WTC11 (cell line): ENCODE results near the gene FAM171A1. TPM values are rescaled to one million over a fixed set of nuclear protein-coding genes. Genes with fewer than 3 reads are reported as not detected.
A peak's percentile ranks its signal among the peaks of the same experiment; 100 is the strongest.

Source experiments
- ATAC-seq: fragments of 200-7000 bp; cut with Tn5 transposase; 2 replicates; pipeline ENCODE4 v1.10.0; 2021; ENCODE audit warnings: mild to moderate bottlenecking, moderate library complexity
- CTCF ChIA-PET: fragments of 300-600 bp; sonication (Branson Sonifier 250); formaldehyde crosslinking; loops from one replicate; lab custom pipeline; 2021; ENCODE audit warnings: antibody characterized with exemption; lab: Charles Lee
- POLR2A ChIA-PET: fragments of 350-600 bp; sonication (Branson Sonifier 250); formaldehyde crosslinking; loops from one replicate; lab custom pipeline; 2021; ENCODE audit warnings: antibody characterized with exemption; lab: Charles Lee
- DNase-seq: peaks from one replicate; pipeline ENCODE4 v3.0.0; 2021; ENCODE audit warnings: low spot score
- H3K27ac Mint-ChIP-seq: 2 replicates; pipeline ENCODE4 v1.8.0; 2021; ENCODE audit warnings: mixed read lengths
- H3K27me3 Mint-ChIP-seq: 2 replicates; pipeline ENCODE4 v1.8.0; 2021; ENCODE audit warnings: low read depth, mild to moderate bottlenecking, moderate library complexity, mixed read lengths
- H3K36me3 Mint-ChIP-seq: 2 replicates; pipeline ENCODE4 v1.8.0; 2021; ENCODE audit warnings: mixed read lengths
- H3K4me1 Mint-ChIP-seq: 2 replicates; pipeline ENCODE4 v1.8.0; 2022; ENCODE audit warnings: mixed read lengths
- H3K4me3 Mint-ChIP-seq: 2 replicates; pipeline ENCODE4 v1.8.0; 2021; ENCODE audit warnings: mild to moderate bottlenecking, moderate library complexity, mixed read lengths
- H3K9me3 Mint-ChIP-seq: 2 replicates; pipeline ENCODE4 v1.8.0; 2021; ENCODE audit warnings: mixed read lengths
- ATF3 ChIP-seq: sonication (generic); formaldehyde crosslinking; conservative IDR thresholded peaks from 2 replicates; pipeline ENCODE4 v1.8.1; 2022; ENCODE audit warnings: mild to moderate bottlenecking, missing genetic modification reagents
- CREB1 ChIP-seq: sonication (generic); formaldehyde crosslinking; IDR thresholded peaks from 2 replicates; pipeline ENCODE4 v1.8.0; 2023; ENCODE audit warnings: mild to moderate bottlenecking, missing genetic modification reagents
- CREM ChIP-seq: sonication (generic); formaldehyde crosslinking; IDR thresholded peaks from 2 replicates; pipeline ENCODE4 v1.8.1; 2022; ENCODE audit warnings: mild to moderate bottlenecking, missing genetic modification reagents, moderate library complexity
- FOXJ3 ChIP-seq: sonication (generic); formaldehyde crosslinking; IDR thresholded peaks from 2 replicates; pipeline ENCODE4 v1.9.0; 2021; ENCODE audit warnings: missing genetic modification reagents, mild to moderate bottlenecking, borderline replicate concordance
- FOXK1 ChIP-seq: sonication (generic); formaldehyde crosslinking; IDR thresholded peaks from 2 replicates; pipeline ENCODE4 v1.8.0; 2022; ENCODE audit warnings: mild to moderate bottlenecking, moderate library complexity, missing genetic modification reagents
- FOXP1 ChIP-seq: sonication (generic); formaldehyde crosslinking; IDR thresholded peaks from 2 replicates; pipeline ENCODE4 v1.8.0; 2022; ENCODE audit warnings: missing genetic modification reagents, mild to moderate bottlenecking, moderate library complexity, borderline replicate concordance
- OVOL2 ChIP-seq: fragments of 250-450 bp; sonication (Bioruptor Pico); IDR thresholded peaks from 2 replicates; pipeline ENCODE4 v1.9.0; 2021; ENCODE audit warnings: mild to moderate bottlenecking, borderline replicate concordance
- TEAD4 ChIP-seq: sonication (generic); formaldehyde crosslinking; IDR thresholded peaks from 2 replicates; pipeline ENCODE4 v1.8.0; 2022; ENCODE audit warnings: mild to moderate bottlenecking, missing genetic modification reagents
- USF1 ChIP-seq: sonication (generic); formaldehyde crosslinking; IDR thresholded peaks from 2 replicates; pipeline ENCODE4 v1.8.0; 2022; ENCODE audit warnings: mild to moderate bottlenecking, missing genetic modification reagents
- ZBTB43 ChIP-seq: sonication (generic); formaldehyde crosslinking; IDR thresholded peaks from 2 replicates; pipeline ENCODE4 v1.8.1; 2023; ENCODE audit warnings: mild to moderate bottlenecking, missing genetic modification reagents
- ZNF263 ChIP-seq: sonication (generic); formaldehyde crosslinking; IDR thresholded peaks from 2 replicates; pipeline ENCODE4 v1.8.1; 2022; ENCODE audit warnings: low read depth, mild to moderate bottlenecking, moderate library complexity, missing genetic modification reagents
- ZNF416 ChIP-seq: fragments of 250-450 bp; sonication (Bioruptor Pico); IDR thresholded peaks from 2 replicates; pipeline ENCODE4 v1.9.0; 2021; ENCODE audit warnings: mild to moderate bottlenecking, inconsistent platforms
- ZNF532 ChIP-seq: fragments of 250-450 bp; sonication (Bioruptor Pico); IDR thresholded peaks from 2 replicates; pipeline ENCODE4 v1.9.0; 2021; ENCODE audit warnings: mild to moderate bottlenecking, borderline replicate concordance
- total RNA-seq: library from RNA; stranded (reverse); gene quantifications from 3 replicates; pipeline ENCODE4 v1.2.3, GENCODE V29; 2021
- TF ChIP-seq, protein P1 (sequence below): sonication (generic); formaldehyde crosslinking; IDR thresholded peaks from 2 replicates; pipeline ENCODE4 v1.8.1; 2023; ENCODE audit warnings: mild to moderate bottlenecking, missing genetic modification reagents, moderate library complexity
- TF ChIP-seq, protein P2 (sequence below): sonication (generic); formaldehyde crosslinking; IDR thresholded peaks from 2 replicates; pipeline ENCODE4 v1.8.1; 2022; ENCODE audit warnings: mild to moderate bottlenecking, moderate library complexity, missing genetic modification reagents
- TF ChIP-seq, protein P3 (sequence below): sonication (generic); formaldehyde crosslinking; IDR thresholded peaks from 2 replicates; pipeline ENCODE4 v1.8.1; 2022; ENCODE audit warnings: low read depth, mild to moderate bottlenecking, moderate library complexity, missing genetic modification reagents, borderline replicate concordance
- TF ChIP-seq, protein P4 (sequence below): sonication (generic); formaldehyde crosslinking; IDR thresholded peaks from 2 replicates; pipeline ENCODE4 v1.8.1; 2023; ENCODE audit warnings: mild to moderate bottlenecking, missing genetic modification reagents, borderline replicate concordance

Gene FAM171A1
- total RNA-seq, 1 experiment from 2014 or later: 33.9 TPM

DNA sequence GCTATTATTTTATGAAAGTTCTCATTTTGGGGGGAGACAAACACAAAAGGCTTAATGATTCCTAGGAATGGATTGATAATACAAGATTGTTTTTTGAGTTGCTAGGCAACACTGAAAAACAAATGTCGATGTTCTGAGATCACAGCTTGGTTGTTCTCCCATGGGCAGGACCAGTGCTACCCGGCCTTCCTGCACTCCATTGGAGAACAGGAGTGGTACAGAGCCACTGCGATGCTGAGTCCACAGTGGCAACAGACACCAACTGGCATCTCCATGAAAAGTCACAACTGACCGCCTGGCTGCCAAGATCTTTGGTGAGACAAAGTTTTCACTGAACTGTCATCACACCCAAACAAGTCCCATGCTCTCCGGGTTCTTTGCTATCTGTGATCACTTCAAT lies 133.7 kb downstream of the FAM171A1 start:
- Mint-ChIP-seq H3K36me3 (no peaks in the 10 kb centered on the region), H3K4me3 (no peak overlapping the region), H3K27me3 (peaks cover 2% of the 10 kb centered on the region; the same call in 1 of the 2 replicates), H3K27ac (no peak overlapping the region), H3K4me1 (no peaks in the 10 kb centered on the region), H3K9me3 (no peaks in the 10 kb centered on the region)
- DNase-seq (no peak), ATAC-seq (peak; percentile 55)
- POLR2A ChIA-PET: no interaction called here
- no peak for TF ChIP-seq ZBTB43
- TF ChIP-seq USF1: no peak
- TF ChIP-seq, protein P1, sequence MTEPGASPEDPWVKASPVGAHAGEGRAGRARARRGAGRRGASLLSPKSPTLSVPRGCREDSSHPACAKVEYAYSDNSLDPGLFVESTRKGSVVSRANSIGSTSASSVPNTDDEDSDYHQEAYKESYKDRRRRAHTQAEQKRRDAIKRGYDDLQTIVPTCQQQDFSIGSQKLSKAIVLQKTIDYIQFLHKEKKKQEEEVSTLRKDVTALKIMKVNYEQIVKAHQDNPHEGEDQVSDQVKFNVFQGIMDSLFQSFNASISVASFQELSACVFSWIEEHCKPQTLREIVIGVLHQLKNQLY (CRISPR knock-in tag): no peak
- TF ChIP-seq TEAD4: no peak
- TF ChIP-seq OVOL2 (CRISPR knock-in tag): no peak
- TF ChIP-seq ATF3: no peak
- TF ChIP-seq ZNF416: no peak
- TF ChIP-seq, protein P2, sequence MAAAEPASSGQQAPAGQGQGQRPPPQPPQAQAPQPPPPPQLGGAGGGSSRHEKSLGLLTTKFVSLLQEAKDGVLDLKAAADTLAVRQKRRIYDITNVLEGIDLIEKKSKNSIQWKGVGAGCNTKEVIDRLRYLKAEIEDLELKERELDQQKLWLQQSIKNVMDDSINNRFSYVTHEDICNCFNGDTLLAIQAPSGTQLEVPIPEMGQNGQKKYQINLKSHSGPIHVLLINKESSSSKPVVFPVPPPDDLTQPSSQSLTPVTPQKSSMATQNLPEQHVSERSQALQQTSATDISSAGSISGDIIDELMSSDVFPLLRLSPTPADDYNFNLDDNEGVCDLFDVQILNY (CRISPR knock-in tag): no peak
- TF ChIP-seq, protein P3, sequence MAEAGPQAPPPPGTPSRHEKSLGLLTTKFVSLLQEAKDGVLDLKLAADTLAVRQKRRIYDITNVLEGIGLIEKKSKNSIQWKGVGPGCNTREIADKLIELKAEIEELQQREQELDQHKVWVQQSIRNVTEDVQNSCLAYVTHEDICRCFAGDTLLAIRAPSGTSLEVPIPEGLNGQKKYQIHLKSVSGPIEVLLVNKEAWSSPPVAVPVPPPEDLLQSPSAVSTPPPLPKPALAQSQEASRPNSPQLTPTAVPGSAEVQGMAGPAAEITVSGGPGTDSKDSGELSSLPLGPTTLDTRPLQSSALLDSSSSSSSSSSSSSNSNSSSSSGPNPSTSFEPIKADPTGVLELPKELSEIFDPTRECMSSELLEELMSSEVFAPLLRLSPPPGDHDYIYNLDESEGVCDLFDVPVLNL (CRISPR knock-in tag): no peak
- TF ChIP-seq CREM: no peak
- TF ChIP-seq ZNF532 (CRISPR knock-in tag): no peak
- TF ChIP-seq FOXK1 (CRISPR knock-in tag): no peak
- no peak for TF ChIP-seq CREB1 (CRISPR knock-in tag)
- CTCF ChIA-PET: no interaction called here

DNA sequence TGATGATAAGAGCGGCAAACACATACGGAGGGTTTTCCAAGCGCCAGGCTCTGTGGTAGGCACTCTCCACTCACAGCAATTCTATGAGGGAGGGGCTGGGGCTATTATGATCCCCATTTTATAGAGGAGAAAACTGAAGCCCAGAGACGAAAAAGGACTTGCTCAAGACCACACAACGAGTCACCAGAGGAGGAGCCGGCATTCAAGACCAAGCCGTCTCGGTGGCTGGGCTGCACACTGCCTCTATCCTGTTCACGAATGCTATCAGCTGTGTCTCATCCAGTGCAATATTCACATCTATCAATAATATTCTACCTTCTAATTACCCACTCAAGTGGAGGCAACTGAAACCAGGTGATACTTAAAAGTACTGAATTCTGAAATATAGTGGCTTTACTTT lies 134.7 kb downstream of the FAM171A1 start:
- Mint-ChIP-seq H3K36me3 (no peaks in the 10 kb centered on the region), H3K4me3 (no peak overlapping the region), H3K27me3 (peaks cover 2% of the 10 kb centered on the region; the same call in 1 of the 2 replicates), H3K4me1 (no peaks in the 10 kb centered on the region), H3K9me3 (no peaks in the 10 kb centered on the region), H3K27ac (no peak overlapping the region)
- DNase-seq (no peak), ATAC-seq (no peak)
- ChIA-PET POLR2A (no interaction called here), CTCF (no interaction called here)
- TF ChIP-seq FOXP1 (CRISPR knock-in tag): no peak
- no peak for TF ChIP-seq ZNF263 (CRISPR knock-in tag)
- TF ChIP-seq ZNF532 (CRISPR knock-in tag): no peak
- TF ChIP-seq FOXJ3 (CRISPR knock-in tag): no peak
- TF ChIP-seq, protein P4, sequence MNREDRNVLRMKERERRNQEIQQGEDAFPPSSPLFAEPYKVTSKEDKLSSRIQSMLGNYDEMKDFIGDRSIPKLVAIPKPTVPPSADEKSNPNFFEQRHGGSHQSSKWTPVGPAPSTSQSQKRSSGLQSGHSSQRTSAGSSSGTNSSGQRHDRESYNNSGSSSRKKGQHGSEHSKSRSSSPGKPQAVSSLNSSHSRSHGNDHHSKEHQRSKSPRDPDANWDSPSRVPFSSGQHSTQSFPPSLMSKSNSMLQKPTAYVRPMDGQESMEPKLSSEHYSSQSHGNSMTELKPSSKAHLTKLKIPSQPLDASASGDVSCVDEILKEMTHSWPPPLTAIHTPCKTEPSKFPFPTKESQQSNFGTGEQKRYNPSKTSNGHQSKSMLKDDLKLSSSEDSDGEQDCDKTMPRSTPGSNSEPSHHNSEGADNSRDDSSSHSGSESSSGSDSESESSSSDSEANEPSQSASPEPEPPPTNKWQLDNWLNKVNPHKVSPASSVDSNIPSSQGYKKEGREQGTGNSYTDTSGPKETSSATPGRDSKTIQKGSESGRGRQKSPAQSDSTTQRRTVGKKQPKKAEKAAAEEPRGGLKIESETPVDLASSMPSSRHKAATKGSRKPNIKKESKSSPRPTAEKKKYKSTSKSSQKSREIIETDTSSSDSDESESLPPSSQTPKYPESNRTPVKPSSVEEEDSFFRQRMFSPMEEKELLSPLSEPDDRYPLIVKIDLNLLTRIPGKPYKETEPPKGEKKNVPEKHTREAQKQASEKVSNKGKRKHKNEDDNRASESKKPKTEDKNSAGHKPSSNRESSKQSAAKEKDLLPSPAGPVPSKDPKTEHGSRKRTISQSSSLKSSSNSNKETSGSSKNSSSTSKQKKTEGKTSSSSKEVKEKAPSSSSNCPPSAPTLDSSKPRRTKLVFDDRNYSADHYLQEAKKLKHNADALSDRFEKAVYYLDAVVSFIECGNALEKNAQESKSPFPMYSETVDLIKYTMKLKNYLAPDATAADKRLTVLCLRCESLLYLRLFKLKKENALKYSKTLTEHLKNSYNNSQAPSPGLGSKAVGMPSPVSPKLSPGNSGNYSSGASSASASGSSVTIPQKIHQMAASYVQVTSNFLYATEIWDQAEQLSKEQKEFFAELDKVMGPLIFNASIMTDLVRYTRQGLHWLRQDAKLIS (CRISPR knock-in tag): no peak
